ENCODE results near the gene AMMECR1. TPM values are rescaled to one million over a fixed set of nuclear protein-coding genes. Genes with fewer than 3 reads are reported as not detected.

AMMECR1 gene
- 7.5 and 8.6 TPM in 2 replicates for total RNA-seq (2016; rRNA removed; fragmentation: Illumina TruSeq; extraction: Trizol)
- 1.1 and 1.5 TPM in 2 replicates for total RNA-seq (2016; cell fraction: cytosol; rRNA removed; fragmentation: Illumina TruSeq; extraction: Trizol; ENCODE audit: low read depth)
- 7.4 and 9.7 TPM in 2 replicates for total RNA-seq (2016; cell fraction: insoluble cytoplasmic fraction; rRNA removed; fragmentation: Illumina TruSeq; extraction: Trizol)
- total RNA-seq (2016; cell fraction: membrane; rRNA removed; fragmentation: Illumina TruSeq; extraction: Trizol) = 3.4 and 4.0 TPM in 2 replicates
- 8.1 and 9.4 TPM in 2 replicates for total RNA-seq (2016; cell fraction: nucleus; rRNA removed; fragmentation: Illumina TruSeq; extraction: Trizol)
- 1.8 and 3.1 TPM in 2 replicates for polyA plus RNA-seq (2011; rRNA removed)
- polyA plus RNA-seq (2011; cell fraction: cytosol; rRNA removed) = 1.2 and 1.6 TPM in 2 replicates
- 1.7 and 2.0 TPM in 2 replicates for polyA plus RNA-seq (2011; cell fraction: nucleus; rRNA removed)
- polyA plus RNA-seq (2012) = 1.7 and 2.6 TPM in 2 replicates
- polyA plus RNA-seq (2016; cell fraction: cytosol; fragmentation: Illumina TruSeq; extraction: Trizol; ENCODE audit: low read depth) = 1.0 and 1.4 TPM in 2 replicates
- 9.1 and 9.4 TPM in 2 replicates for polyA plus RNA-seq (2016; cell fraction: insoluble cytoplasmic fraction; fragmentation: Illumina TruSeq; extraction: Trizol; ENCODE audit: low read depth)
- polyA plus RNA-seq (2016; cell fraction: membrane; fragmentation: Illumina TruSeq; extraction: Trizol; ENCODE audit: low read depth) = 2.3 and 2.6 TPM in 2 replicates
- 6.1 and 6.2 TPM in 2 replicates for polyA plus RNA-seq (2016; cell fraction: nucleus; fragmentation: Illumina TruSeq; extraction: Trizol; ENCODE audit: insufficient read depth, low read depth)
- polyA minus RNA-seq (2011; rRNA and poly(A)+ RNA removed; ENCODE audit: low replicate concordance) = 6.0 and 12.4 TPM in 2 replicates
- polyA minus RNA-seq (2011; cell fraction: cytosol; rRNA and poly(A)+ RNA removed) = 1.5 and 1.9 TPM in 2 replicates
- polyA minus RNA-seq (2011; cell fraction: nucleus; rRNA and poly(A)+ RNA removed) = 10.1 and 13.5 TPM in 2 replicates
- percentile 47 among the genes with signal in this experiment for Bru-seq, nascent RNA
- percentile 43 among the genes with signal in this experiment for BruChase-seq, experiment 1, labeled RNA remaining after a 6-hour chase
- BruChase-seq, experiment 2, labeled RNA remaining after a 2-hour chase = percentile 44 among the genes with signal in this experiment
- long read RNA-seq, experiment 1, full-length matches to known transcripts = 3 of 5 reads
- long read RNA-seq, experiment 1, partial matches to known transcripts = 0 of 5 reads
- long read RNA-seq, experiment 1, other reads (novel, unspliced or antisense) = 2 of 5 reads
- long read RNA-seq, experiment 2, partial matches to known transcripts = 0 of 10 reads
- long read RNA-seq, experiment 2, other reads (novel, unspliced or antisense) = 9 of 10 reads

DNA sequence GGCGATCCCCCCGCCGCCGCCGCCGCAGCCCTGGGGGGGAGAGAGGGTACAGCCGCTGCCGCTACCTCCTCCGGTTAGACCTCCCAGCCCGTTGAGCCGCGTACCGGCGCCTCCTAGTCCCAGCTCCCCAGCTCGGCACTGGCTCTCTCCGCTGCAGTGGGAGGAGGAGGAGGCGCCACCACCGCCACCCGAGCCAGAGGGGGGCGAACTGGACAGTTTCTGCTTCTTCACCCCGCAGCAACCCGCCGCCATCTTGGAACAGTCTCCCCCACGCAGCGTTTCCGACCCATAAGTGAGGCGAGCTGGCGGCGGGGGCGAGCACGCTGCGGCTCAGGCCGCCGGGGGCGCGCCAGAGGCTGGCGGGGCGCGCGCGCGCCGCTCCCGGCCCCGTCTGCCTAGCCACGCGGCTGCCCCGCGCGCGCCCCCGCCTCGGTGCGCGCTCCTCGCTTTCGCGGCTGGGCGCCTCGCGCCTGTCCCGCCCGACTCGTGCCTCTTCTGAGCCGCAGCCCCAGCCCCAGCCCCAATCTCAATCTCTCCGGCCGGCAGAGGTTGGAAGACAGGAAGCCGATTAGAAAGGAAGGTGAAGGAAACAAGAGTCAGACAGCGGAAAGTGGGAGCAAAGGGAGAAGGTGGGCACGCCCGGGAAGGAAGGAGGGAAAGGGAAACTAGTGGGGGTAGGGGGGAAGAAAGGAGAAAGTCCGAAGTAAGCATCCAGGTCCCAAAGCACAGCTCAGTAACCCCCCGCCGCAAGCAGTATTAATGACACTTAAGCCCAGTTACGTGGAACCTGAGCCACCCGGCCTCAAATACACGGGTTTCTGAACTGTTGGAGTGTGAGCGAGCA is at the start of gene AMMECR1:
Gene AMMECR1 (minus strand): TSS at position 266 of the 844 bp plus-strand sequence. CDS start 14 bp downstream, at position 252.
- ATAC-seq (peak; percentile 87), DNase-seq (ENCODE audit: low spot score) (peak; percentile 44)
- peaks cover 27% of the 10 kb centered on the region for H3K4me1 ChIP-seq (ENCODE audit: insufficient read depth, low read length)
- TF ChIP-seq ZNF670 (CRISPR knock-in tag; IDR thresholded peaks at IDR 0.05; ENCODE audit: borderline replicate concordance) (no peak), KLF13 (CRISPR knock-in tag; IDR thresholded peaks at IDR 0.05) (no peak), CCAR2 (optimal IDR thresholded peaks at IDR 0.05; ENCODE audit: low read depth, low read length) (no peak), TEAD2 (CRISPR knock-in tag; IDR thresholded peaks at IDR 0.05) (no peak), ZNF12 (CRISPR knock-in tag; IDR thresholded peaks at IDR 0.05) (no peak), ZNF207 (IDR thresholded peaks at IDR 0.05; ENCODE audit: borderline replicate concordance) (no peak), ZNF317 (CRISPR knock-in tag; IDR thresholded peaks at IDR 0.05) (no peak), ZNF296 (CRISPR knock-in tag; conservative IDR thresholded peaks at IDR 0.05) (no peak), NCOR1 (IDR thresholded peaks at IDR 0.05; ENCODE audit: borderline replicate concordance, low read length) (no peak), ZNF543 (CRISPR knock-in tag; IDR thresholded peaks at IDR 0.05) (no peak)
- TF ChIP-seq, protein P1, sequence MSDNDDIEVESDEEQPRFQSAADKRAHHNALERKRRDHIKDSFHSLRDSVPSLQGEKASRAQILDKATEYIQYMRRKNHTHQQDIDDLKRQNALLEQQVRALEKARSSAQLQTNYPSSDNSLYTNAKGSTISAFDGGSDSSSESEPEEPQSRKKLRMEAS (IDR thresholded peaks at IDR 0.05) = peak; percentile 58; the same call in 1 of the 2 replicates
- TF ChIP-seq, protein P2, sequence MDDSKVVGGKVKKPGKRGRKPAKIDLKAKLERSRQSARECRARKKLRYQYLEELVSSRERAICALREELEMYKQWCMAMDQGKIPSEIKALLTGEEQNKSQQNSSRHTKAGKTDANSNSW (CRISPR knock-in tag; IDR thresholded peaks at IDR 0.05; ENCODE audit: borderline replicate concordance) = no peak
- TF ChIP-seq, protein P3, sequence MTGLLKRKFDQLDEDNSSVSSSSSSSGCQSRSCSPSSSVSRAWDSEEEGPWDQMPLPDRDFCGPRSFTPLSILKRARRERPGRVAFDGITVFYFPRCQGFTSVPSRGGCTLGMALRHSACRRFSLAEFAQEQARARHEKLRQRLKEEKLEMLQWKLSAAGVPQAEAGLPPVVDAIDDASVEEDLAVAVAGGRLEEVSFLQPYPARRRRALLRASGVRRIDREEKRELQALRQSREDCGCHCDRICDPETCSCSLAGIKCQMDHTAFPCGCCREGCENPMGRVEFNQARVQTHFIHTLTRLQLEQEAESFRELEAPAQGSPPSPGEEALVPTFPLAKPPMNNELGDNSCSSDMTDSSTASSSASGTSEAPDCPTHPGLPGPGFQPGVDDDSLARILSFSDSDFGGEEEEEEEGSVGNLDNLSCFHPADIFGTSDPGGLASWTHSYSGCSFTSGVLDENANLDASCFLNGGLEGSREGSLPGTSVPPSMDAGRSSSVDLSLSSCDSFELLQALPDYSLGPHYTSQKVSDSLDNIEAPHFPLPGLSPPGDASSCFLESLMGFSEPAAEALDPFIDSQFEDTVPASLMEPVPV (CRISPR knock-in tag; IDR thresholded peaks at IDR 0.05) = no peak

More for the DNA sequence above, at the start of gene AMMECR1:
- under 1% methylated on average over 9 of the region's 78 CpGs for WGBS (ENCODE audit: low lambda C conversion rate)
- Histone ChIP-seq H3K4me3 (replicated peaks in 1 of 3; ENCODE audit: insufficient read depth in 1 of 3, low read depth in 2 of 3, low read length in 3 of 3) (peak within 1 kb of the TSS; percentile 72 to 81 (median 73)), H3K9me3 (ENCODE audit: low read length) (no peaks in the 10 kb centered on the region), H3K36me3 (replicated peaks in 1 of 2; ENCODE audit: control insufficient read depth in 1 of 2, insufficient read depth in 2 of 2, low read length in 2 of 2) (no peaks in the 10 kb centered on the region), H3K79me2 (ENCODE audit: insufficient read depth, low read length) (peaks cover 18% of the 10 kb centered on the region), H3K4me2 (ENCODE audit: low read depth, low read length) (peak within 1 kb of the TSS; percentile 82), H3K9ac (ENCODE audit: insufficient read depth, low read depth, low read length) (peak within 1 kb of the TSS; percentile 83), H3K27me3 (ENCODE audit: control insufficient read depth in 1 of 2, insufficient read depth in 2 of 2, low read length in 2 of 2) (no peaks in the 10 kb centered on the region), H4K20me1 (ENCODE audit: insufficient read depth, low read length) (no peaks in the 10 kb centered on the region), H3K27ac (ENCODE audit: extremely low read length, insufficient read depth, low read length) (peak within 1 kb of the TSS; percentile 73), H2AFZ (ENCODE audit: low read length) (peak within 1 kb of the TSS; percentile 86)
- ChIA-PET CTCF (ENCODE audit: low intra/inter-chr PET ratio, low total read pairs) (no interaction called here), POLR2A (interaction anchor here (0.6 to 1.4 kb wide), 5 partner anchors 13 to 101 kb away, joined by 3 read pairs; no protein-coding TSS in a partner anchor)
- BruUV-seq (replicated peaks) = TSS peak; percentile 83
- intact Hi-C loops (cut with micrococcal nuclease; ENCODE audit: unreplicated experiment) (no loop called here), in situ Hi-C loops (cut with HindIII; ENCODE audit: extremely low pct_ligation_motif_present, low pct_unique_long_range_greater_than_20kb) (no loop called here)
- FAIRE-seq = no peak

All from HepG2 (cell line).